ENCODE results near the gene RALGAPA2.

DNA sequence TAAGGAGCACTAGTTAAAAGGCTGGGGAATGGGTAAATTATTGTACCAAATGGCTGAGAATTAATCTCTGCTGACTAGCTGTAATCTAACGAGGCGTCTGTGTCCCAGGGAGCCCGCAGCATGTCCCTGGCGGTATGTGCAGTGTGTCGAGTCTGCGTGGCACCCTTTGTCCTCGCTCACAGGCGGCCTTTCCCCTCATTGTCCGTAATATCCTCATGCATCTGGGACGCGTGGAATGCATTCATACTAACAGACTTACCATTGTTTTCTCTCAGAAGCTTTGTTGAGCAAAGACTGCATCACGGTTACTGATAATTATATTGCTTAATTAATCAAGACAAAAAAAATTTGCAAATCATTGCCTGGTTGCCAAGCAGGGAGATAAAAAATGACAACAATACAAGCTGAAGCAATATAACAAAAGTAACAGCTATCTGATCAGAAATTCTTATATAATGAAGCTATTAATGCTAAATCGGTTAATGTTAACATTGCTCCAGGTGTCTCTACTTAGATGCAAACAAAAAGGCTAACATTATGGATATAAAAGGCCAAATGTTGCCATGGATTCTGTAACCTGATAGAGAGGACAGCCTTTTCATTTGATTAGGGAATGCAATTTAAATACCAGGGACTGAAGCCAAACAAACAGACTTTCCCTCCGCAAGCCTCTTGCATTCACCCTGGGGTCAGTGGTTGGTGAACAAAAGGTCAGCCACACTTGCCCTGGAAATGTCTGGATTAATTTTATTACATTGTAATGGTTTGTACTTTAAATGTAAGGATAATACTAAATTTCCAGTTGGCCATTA is 219.7 kb downstream of the RALGAPA2 start:
- TF ChIP-seq, protein P1, sequence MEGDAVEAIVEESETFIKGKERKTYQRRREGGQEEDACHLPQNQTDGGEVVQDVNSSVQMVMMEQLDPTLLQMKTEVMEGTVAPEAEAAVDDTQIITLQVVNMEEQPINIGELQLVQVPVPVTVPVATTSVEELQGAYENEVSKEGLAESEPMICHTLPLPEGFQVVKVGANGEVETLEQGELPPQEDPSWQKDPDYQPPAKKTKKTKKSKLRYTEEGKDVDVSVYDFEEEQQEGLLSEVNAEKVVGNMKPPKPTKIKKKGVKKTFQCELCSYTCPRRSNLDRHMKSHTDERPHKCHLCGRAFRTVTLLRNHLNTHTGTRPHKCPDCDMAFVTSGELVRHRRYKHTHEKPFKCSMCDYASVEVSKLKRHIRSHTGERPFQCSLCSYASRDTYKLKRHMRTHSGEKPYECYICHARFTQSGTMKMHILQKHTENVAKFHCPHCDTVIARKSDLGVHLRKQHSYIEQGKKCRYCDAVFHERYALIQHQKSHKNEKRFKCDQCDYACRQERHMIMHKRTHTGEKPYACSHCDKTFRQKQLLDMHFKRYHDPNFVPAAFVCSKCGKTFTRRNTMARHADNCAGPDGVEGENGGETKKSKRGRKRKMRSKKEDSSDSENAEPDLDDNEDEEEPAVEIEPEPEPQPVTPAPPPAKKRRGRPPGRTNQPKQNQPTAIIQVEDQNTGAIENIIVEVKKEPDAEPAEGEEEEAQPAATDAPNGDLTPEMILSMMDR (IDR thresholded peaks at IDR 0.05; ENCODE audit: insufficient read depth, low read length, poor library complexity, severe bottlenecking), result no peak
- no peak for TF ChIP-seq EZH2phosphoT487 (conservative IDR thresholded peaks at IDR 0.05; ENCODE audit: low read length)
